HG02623 (cell line): ENCODE results near the gene SP7.
"Not testable (repeated sequence)": the region's sequence is repeated elsewhere in the genome, so short reads cannot be mapped to it uniquely, and the experiment has no call there.

Experiments used
- ATAC-seq: cut with Tn5 transposase; IDR thresholded peaks from one replicate; pipeline ENCODE4 v1.9.1; 2021; ENCODE audit warnings: moderate library complexity; ENCODE audit not compliant: unreplicated experiment

Gene SP7

GRCh38 chr12:53347905-53348304 is 11.8 kb upstream of the SP7 start:
- ATAC-seq = no peak

- ATAC-seq = no peak
These were observed 10.3 kb upstream of the SP7 start for GRCh38 chr12:53346491-53346890.

DNA sequence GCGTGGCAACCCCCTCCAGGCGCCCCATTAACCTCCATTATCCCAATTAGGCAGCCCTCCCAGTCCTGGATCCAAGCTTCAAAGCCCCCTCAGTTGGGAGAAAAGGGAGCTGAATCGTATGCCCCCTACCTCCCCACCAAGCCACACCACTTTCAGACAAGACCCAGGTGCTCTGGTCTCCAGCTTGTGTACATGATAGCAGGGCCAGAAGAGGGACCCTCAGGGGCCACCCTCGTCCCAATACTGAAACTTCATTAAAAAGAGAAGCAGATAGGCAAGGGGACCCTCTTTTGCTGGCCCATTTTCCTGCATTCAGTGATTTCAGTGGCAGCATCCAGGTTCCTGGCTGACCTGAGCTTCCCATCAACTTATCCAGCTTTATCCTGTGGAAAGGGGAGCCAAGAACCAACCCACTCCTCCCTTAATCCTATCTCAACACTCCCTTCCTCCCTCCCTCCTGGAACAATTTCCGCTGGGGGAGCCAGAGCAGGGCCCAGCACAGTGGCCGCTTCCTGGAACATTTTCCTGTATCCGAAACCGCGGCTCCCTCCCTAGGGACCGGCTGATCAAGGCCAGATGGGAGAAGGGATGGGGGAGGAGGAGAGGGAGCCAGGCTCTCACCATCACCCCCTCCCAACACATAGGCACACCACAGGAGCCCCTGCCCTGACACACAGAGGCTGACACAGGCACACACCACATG is 9.5 kb upstream of the SP7 start:
- no peak for ATAC-seq

- ATAC-seq = no peak
These were observed 8.8 kb upstream of the SP7 start for GRCh38 chr12:53344824-53345485.

GRCh38 chr12:53344487-53344823 is 8.3 kb upstream of the SP7 start:
- no peak for ATAC-seq

DNA sequence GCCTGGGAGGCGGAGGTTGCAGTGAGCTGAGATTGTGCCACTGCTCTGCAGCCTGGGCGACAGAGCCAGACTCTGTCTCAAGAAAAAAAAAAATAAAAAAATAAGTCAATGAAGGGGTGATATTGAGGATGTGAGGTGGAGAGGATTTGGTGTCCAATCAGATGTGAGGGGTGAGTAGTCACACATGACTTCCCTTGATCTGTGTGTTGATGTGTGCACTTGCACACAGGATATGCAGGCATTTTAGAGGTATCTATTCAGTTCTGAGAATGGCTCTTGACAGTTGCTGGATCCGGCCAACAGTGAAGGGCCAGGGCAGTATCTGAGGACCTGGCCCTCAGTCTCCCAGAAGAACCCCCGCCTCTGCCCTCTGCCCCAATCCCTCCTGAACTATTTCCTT is 7.8 kb upstream of the SP7 start:
- ATAC-seq = no peak

- no peak for ATAC-seq
These were observed 7.3 kb upstream of the SP7 start for GRCh38 chr12:53343449-53343848.

- ATAC-seq = no peak
These were observed 4.2 kb upstream of the SP7 start for GRCh38 chr12:53340398-53340797.

DNA sequence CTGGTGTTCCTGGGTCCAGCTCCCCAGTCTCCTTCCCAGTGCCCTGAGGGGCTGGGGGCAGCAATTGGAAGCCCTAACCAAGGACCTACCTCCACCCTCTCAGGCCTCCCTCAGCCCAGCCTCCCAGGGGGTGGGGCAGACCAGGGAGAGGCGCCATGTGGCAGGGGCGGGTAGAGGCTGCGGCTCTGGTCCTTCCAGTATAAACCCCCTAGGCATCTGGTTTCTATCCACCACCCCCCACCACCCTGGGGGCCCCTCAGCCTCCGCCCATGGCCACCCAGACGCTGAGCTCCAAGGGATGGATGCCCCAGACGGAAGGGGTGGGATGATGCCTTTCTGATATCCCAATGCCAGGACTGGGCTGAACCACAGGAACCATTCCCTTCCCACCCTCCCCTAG is 2.8 kb upstream of the SP7 start:
- no peak for ATAC-seq

DNA sequence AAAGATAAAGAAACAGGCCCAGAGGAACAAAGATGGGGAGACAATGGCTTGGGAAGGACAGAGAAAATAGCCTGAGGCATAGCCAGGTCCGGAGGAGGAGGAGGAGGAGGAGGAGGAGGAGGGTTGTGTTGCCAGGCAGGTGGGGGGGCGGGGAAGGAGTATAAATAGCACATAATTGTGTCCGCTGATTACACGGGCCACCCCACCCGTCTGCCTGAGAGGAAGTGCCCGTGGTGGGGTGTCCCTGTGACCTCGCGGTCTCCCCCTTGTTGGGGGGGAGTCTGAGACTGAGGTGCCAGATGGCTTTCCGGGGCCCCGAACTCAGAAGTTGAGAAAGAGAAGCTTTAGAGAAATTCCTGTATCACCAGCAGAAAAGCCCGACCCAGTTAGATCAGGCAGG is 1.9 kb upstream of the SP7 start:
- no peak for ATAC-seq

- ATAC-seq = no peak
These were observed 1.3 kb downstream of the SP7 start for GRCh38 chr12:53334822-53335221.

- ATAC-seq = no peak
These were observed 2.3 kb downstream of the SP7 start for GRCh38 chr12:53333845-53334244.

DNA sequence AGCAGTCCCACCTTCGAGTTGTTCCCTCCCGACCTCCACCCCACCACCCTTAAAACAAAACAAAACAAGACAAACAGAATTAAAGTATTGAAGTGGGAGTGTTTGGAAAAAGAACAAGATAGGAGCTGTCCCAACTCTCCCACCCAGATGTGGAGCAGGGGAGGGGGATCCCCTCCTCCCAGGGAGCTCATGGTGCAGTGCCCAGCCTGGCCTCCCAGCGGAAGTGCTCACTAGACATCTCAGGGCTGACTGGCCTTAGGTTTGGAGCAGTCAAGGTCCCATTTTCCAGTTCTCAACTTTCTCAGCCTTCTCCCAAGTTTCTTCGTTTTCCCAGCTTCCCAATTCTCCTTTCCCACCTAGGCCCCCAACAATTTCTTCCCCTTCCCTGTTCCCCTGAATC is 2.9 kb downstream of the SP7 start:
- no peak for ATAC-seq

GRCh38 chr12:53332744-53333143 is 3.4 kb downstream of the SP7 start:
- ATAC-seq = no peak

DNA sequence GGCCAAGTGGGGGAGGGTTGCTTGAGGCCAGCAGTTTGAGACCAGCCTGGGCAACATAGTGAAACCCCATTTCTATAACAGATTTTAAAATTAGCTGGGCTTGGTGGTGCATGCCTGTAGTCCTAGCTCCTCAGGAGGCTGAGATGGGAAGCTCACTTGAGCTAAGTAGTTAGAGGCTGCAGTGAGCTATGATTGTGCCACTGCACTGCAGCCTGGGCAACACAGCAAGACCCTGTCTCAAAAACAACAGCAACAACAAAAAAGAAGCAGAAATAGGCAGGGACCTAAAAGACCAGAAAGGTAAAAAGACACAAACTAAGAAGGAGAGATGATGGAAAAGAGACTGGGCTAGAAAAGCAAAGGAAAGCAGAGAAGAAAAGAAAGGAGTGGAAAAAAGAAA is 3.8 kb downstream of the SP7 start:
- not testable (repeated sequence) for ATAC-seq

- ATAC-seq = no peak
These were observed 5.5 kb downstream of the SP7 start for GRCh38 chr12:53330671-53331070.

DNA sequence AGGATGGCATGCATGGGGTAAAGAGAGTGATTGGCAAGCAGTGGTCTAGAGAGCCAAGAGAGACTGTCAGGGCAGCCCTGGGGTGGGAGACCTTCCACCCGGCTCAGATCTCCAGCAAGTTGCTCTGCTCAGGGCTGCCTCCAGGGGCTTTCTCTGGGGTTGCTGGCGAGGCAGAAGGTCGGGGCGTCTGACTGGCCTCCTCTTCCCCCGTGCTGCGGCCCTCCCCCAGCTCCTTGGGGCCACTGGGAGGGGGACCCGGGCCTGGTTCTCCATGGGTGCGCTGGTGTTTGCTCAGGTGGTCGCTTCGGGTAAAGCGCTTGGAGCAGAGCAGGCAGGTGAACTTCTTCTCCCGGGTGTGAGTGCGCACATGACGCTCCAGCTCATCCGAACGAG is 8.1 kb downstream of the SP7 start:
- no peak for ATAC-seq

GRCh38 chr12:53327435-53328042 is 8.6 kb downstream of the SP7 start:
- ATAC-seq = no peak

DNA sequence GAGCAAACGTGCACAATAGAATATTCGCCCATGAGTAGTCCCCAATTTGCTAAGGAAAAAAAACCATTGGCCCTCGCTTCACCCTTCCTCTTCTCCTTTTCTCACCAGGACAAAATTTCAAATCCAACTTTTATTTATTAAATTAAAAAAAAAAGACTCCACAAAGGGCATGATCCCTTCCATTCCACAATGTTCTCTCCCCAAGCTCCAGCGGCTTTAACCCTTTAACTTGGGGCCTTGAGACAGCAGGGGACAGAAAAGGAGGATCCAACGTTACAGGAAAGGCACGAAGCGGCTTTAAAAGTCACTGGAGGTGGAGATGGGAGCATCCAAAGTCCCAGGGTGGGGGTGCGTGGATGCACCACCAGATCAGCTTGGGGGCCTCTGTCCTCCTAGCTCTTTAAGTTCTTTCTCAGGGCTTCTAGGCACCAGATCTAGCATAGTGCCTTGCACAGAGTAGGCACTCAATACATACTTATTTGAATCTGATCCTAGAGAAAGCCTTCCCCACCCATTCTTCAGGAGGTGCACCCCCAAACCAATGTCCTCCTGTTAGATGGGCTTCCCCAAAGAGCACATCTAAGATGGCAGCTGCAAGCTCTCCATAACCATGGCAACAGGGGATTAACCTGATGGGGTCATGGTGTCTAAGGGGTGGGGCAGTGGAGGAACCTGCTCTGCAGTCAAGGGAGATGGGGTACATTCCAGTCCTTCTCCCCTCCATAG is 9.5 kb downstream of the SP7 start:
- ATAC-seq = no peak

GRCh38 chr12:53325511-53326061 is 10.6 kb downstream of the SP7 start:
- ATAC-seq = no peak

GRCh38 chr12:53324779-53325510 is 11.2 kb downstream of the SP7 start:
- peak; percentile 41 for ATAC-seq
